Stimulated activated CD8-positive, alpha-beta memory T cell treated with anti-CD3 and anti-CD28 coated beads, Interleukin-2, amount 100 ng/mL, for 1 hour (primary cell): ENCODE data around the gene SMIM7.

Source experiments
- DNase-seq, 2 donors: peaks; one replicate each; pipeline ENCODE4 v3.0.0-alpha.2; 2020; ENCODE audit warnings: low read depth in 2 of 2

Gene SMIM7

GRCh38 chr19:16621165-16621800 lies 38.7 kb downstream of the SMIM7 start:
- no peak for DNase-seq

DNA sequence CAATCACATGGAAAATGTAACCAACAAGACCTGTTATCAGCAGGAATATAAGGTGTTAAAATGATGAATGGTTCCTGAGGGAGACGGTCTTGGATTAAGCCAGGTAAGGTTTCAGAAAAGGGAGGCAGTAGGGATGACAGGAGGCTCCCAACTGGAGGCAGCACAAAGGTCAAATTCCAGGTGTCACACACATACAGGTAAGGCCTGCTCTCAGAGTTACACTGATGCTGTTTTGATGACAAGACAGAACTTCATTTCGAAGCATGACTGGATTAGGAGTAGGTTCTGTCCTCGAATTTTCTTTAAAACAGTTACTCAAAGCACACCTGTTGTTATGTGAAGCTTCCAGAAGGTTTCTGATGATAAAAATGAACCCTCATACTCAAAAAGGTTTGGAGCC lies 39.4 kb downstream of the SMIM7 start:
- DNase-seq: no peak

DNA sequence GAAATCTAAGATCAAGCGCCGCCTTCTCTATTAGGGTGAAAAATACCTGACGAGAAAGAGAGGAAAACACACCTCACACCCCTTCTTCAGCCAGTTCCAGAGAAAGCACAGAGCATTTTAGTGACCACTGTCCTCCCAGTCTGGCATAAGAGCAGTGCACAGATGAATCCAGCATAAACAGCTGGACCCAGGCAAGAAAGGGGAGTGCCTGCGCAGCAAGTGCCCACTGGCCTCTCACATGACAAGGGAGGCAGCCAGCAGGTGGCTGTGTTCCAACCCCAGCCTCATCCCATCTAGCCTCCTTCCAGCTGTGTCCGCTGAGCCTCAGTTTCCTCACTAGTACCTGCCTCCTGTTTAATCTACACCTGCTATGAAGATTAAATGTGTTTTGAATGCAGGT lies 39.9 kb downstream of the SMIM7 start:
- DNase-seq: no peak

DNA sequence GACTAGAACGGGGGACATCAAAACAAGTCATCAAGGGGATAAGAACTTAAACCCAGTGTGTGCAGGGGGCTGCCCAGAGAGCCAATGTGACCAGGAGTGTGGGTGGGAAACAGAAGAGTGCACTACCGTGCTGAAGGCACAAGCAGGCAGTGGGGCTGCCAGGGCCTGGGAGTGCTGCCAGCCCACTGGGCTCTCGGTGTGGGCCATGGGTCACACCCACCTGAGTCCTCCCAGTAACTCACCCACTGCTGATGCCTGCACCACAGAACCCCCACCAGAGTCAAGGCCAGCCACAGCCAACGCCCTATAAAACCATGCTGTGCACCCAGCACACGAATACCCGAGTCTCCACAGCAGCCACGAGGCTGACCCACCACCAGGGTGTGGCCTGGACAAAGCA lies 40.5 kb downstream of the SMIM7 start:
- no peak for DNase-seq

DNA sequence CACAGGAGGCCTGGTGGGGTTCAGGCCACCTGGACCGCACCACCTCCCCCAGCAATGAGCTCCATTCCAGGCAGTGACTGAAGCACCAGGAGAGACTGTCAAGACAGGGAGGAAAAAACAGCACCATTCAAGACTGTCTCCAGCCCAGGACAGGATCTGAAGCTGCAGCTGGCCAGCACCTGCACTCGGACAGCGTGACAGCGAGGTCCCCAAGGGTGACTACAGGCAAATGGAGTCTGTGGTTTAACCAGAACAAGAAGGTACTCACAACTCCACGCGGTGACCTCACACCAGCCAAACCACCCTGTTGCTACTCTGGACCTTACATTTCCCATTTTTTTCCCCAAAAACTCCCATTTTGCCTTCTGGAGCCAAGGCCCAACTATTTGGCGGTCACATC lies 41.7 kb downstream of the SMIM7 start:
- no peak for DNase-seq

- no peak for DNase-seq
These were observed 44.1 kb downstream of the SMIM7 start for GRCh38 chr19:16615808-16616207.

GRCh38 chr19:16614941-16615340 lies 45.0 kb downstream of the SMIM7 start:
- DNase-seq: no peak

GRCh38 chr19:16613841-16614240 lies 46.1 kb downstream of the SMIM7 start:
- no peak for DNase-seq

GRCh38 chr19:16612636-16613035 lies 47.3 kb downstream of the SMIM7 start:
- no peak for DNase-seq

DNA sequence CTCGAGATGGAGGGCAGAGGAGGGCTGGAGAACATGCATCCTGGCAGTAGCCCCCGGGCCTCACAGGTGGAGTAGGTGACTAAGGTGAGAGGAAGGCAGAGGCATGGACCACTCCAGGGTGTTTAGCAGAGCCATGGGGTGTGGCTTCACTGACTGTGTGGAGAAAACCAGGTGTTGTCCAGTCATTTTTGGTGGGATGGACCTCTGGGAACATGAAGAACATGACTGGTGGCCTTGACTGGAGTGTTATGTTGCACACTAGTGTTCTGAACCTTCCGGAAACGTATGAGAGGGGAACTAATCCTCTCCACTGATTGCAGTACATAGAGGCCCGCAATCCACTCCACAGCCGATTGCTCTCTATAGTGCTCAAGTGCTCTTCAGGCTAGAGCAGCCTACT lies 48.8 kb downstream of the SMIM7 start:
- no peak for DNase-seq

- DNase-seq: no peak
These were observed 50.3 kb downstream of the SMIM7 start for GRCh38 chr19:16609511-16610200.

GRCh38 chr19:16608290-16608739 lies 51.6 kb downstream of the SMIM7 start:
- DNase-seq: no peak

- no peak for DNase-seq
These were observed 52.1 kb downstream of the SMIM7 start for GRCh38 chr19:16607819-16608218.

GRCh38 chr19:16605553-16605994 lies 54.4 kb downstream of the SMIM7 start:
- no peak for DNase-seq

DNA sequence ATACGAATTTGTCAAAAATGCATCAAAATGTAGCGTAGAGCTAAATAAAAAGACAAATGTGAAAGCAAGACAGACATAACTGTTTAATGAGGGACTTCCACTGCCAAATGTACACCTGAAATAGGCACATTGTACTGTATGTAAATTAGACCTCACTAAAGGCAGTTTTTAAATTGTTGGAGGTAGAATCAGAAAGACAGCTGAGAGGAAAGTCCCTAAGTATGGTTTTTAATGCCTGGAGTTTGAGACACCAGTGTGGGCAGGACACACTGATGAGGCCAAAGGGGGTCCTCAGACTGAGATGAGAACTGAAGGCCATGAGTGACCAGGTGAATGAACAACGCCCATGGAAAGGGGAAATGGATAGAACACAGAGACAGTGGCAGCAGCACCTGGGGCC lies 54.8 kb downstream of the SMIM7 start:
- DNase-seq: no peak

- DNase-seq: no peak
These were observed 55.3 kb downstream of the SMIM7 start for GRCh38 chr19:16604615-16605014.

DNA sequence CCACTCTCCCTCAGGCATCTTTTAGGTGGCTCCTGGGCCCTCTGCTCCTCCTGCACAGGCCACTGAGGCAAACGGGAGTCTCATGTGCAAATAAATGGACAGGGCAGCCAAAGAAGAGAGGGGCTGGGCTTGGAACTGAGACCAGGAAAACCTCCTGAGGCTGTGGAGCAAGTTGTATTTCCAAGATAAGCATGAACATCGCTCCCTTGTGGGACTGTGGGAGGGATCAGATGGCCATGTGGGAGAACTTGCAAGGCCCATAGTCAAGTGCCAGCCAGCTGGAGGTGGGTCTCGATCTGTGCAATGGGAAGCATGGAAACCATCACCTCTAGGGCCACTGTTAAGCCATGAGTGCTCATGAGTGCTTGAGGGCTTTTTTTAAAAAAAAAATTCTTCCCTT lies 56.9 kb downstream of the SMIM7 start:
- DNase-seq: no peak

GRCh38 chr19:16601378-16602052 lies 58.4 kb downstream of the SMIM7 start:
- DNase-seq: no peak

DNA sequence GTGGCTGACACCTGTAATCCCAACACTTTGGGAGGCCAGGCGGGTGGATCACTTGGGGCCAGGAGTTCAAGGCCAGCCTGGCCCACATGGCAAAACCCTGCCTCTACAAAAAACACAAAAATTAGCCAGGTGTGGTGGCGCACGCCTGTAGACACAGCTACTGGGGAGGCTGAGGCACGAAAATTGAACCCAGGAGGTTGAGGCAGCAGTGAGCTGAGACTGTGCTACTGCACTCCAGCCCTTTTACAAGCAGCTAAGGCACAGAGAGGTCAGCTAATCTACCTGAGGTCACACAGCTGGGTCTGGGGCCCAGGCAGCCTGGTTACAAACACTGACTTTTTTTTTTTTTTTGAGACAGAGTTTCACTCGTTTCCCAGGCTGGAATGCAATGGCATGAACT lies 59.1 kb downstream of the SMIM7 start:
- DNase-seq: no peak

- DNase-seq: no peak
These were observed 60.1 kb downstream of the SMIM7 start for GRCh38 chr19:16599655-16600346.

GRCh38 chr19:16598848-16599247 lies 61.1 kb downstream of the SMIM7 start:
- no peak for DNase-seq

DNA sequence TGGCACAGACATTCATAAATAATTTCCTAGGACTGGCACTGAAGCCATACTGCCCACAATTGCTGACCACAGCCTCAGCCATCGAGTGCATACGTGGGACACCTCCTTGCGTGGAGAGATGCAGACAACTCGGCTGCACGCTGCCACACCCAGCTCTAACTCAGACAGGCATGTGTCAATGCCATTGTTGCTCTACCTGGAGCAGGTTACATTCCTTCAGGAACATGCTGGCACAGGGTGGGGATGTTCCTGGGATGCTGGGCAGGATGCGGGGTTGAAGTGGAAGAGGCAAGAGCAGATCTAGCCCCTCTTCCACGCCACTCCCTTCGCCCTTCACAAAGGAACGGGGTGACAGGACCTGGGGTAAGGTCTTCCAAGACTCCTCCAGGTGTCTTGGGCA lies 63.5 kb downstream of the SMIM7 start:
- DNase-seq: no peak
